Esophagus squamous epithelium (tissue), 5 donors: Measurements from ENCODE around the gene SIRPB1. TPM values are rescaled to one million over a fixed set of nuclear protein-coding genes. Genes with fewer than 3 reads are reported as not detected.

Experiments
- DNase-seq: peaks from one replicate; lab custom pipeline; 2025; lab: John Stamatoyannopoulos, UW
- H3K27ac ChIP-seq, 4 donors: fragments of 200-600 bp; sonication (generic); one replicate each; pipeline ENCODE4 v1.5.1; 2016 to 2019; ENCODE audit warnings: mild to moderate bottlenecking in 1 of 4
- H3K27me3 ChIP-seq, 4 donors: fragments of 200-600 bp; sonication (generic); 1 replicate in 3 of 4; 2 replicates in 1 of 4; pipeline versions ENCODE4 v1.5.1 to v1.6.0; 2017 to 2021; ENCODE audit warnings: antibody characterized with exemption in 1 of 4
- H3K36me3 ChIP-seq, 3 donors: fragments of 200-600 bp; sonication (generic); one replicate each; pipeline ENCODE4 v1.5.1; 2016 to 2019
- H3K4me1 ChIP-seq, 3 donors: fragments of 200-600 bp; sonication (generic); one replicate each; pipeline ENCODE4 v1.5.1; 2017 to 2019
- H3K4me3 ChIP-seq, 4 donors: fragments of 200-600 bp; sonication (generic); 1 replicate in 3 of 4; 2 replicates in 1 of 4; pipeline ENCODE4 v1.5.1; 2016 to 2019; ENCODE audit warnings: mild to moderate bottlenecking in 2 of 4, moderate library complexity in 1 of 4
- H3K9me3 ChIP-seq, 3 donors: fragments of 200-600 bp; sonication (generic); one replicate each; pipeline ENCODE4 v1.5.1; 2016 to 2019
- CTCF ChIP-seq, 6 experiments: fragments of 450-650 bp in 4 of 6; fragments of 200-600 bp in 2 of 6; sonication (generic) in 2 of 6; IDR thresholded peaks; one replicate each; pipeline ENCODE4 v1.5.1; 2016 to 2019; ENCODE audit warnings: antibody characterized with exemption in 6 of 6, mild to moderate bottlenecking in 4 of 6, moderate library complexity in 4 of 6
- POLR2A ChIP-seq, 4 donors: fragments of 450-650 bp; IDR thresholded peaks; one replicate each; pipeline ENCODE4 v1.6.1; 2017; ENCODE audit warnings: antibody characterized with exemption in 4 of 4, mild to moderate bottlenecking in 4 of 4, moderate library complexity in 3 of 4
- WGBS, 2 donors: methylation state at CpG; one replicate each; pipeline ENCODE4 v1.1.5; 2018; 5-methylcytosine and 5-hydroxymethylcytosine counted together
- intact Hi-C: fragments of 100-400 bp; cut with DNase I; formaldehyde crosslinking; loops from one replicate; pipeline ENCODE4 v1.15.0; 2022
- total RNA-seq, 4 donors: library from RNA; depleted of rRNA; stranded (reverse); fragments of >200 nt; gene quantifications; one replicate each; pipeline ENCODE4 v1.1.0, GENCODE V29; 2016
- donor health status: DM: yes; HTN: yes; CAD: no.

Gene SIRPB1
- total RNA-seq, 4 donors from 2014 or later, result 0.13 to 3.3 (median 1.0) TPM

- no peak overlapping the region for H3K27ac ChIP-seq
- no CpG with 5 or more reads among the region's 1 CpG for WGBS, 2 donors
Observed at GRCh38 chr20:1595333-1595732, 24.5 kb downstream of the SIRPB1 start.

GRCh38 chr20:1588533-1589460 is 31.0 kb downstream of the SIRPB1 start:
- no peaks in the 10 kb centered on the region for H3K9me3 ChIP-seq
- DNase-seq, result no peak
- H3K4me3 ChIP-seq, result no peak overlapping the region
- intact Hi-C loops, result no loop called here
- TF ChIP-seq CTCF (IDR thresholded peaks at IDR 0.05) (no peak), POLR2A (IDR thresholded peaks at IDR 0.05) (no peak)
- peak overlapping the region in 1 of 4 donors; percentile 55 for H3K27ac ChIP-seq
- WGBS, 2 donors, result 51% methylated on average over 5 of the region's 9 CpGs; no CpG with 5 or more reads in 1 of the 2 donors
- H3K4me1 ChIP-seq, result no peaks in the 10 kb centered on the region
- no peaks in the 10 kb centered on the region for H3K36me3 ChIP-seq
- H3K27me3 ChIP-seq, result no peaks in the 10 kb centered on the region

More at GRCh38 chr20:1595333-1595732, 24.5 kb downstream of the SIRPB1 start:
- H3K9me3 ChIP-seq, result no peaks in the 10 kb centered on the region
- H3K4me1 ChIP-seq, result no peaks in the 10 kb centered on the region
- no peaks in the 10 kb centered on the region for H3K27me3 ChIP-seq
- no peaks in the 10 kb centered on the region for H3K36me3 ChIP-seq
- no peak overlapping the region for H3K4me3 ChIP-seq
- intact Hi-C loops, result no loop called here
- TF ChIP-seq POLR2A (IDR thresholded peaks at IDR 0.05) (no peak), CTCF (IDR thresholded peaks at IDR 0.05) (no peak)
- no peak for DNase-seq

- Histone ChIP-seq H3K27ac (peak overlapping the region in 1 of 4 donors; percentile 55), H3K36me3 (no peaks in the 10 kb centered on the region), H3K4me1 (no peaks in the 10 kb centered on the region), H3K4me3 (no peak overlapping the region), H3K9me3 (no peaks in the 10 kb centered on the region), H3K27me3 (no peaks in the 10 kb centered on the region)
- intact Hi-C loops, result no loop called here
- TF ChIP-seq POLR2A (IDR thresholded peaks at IDR 0.05) (no peak), CTCF (IDR thresholded peaks at IDR 0.05) (no peak)
- 84% methylated on average over 2 of the region's 3 CpGs; no CpG with 5 or more reads in 1 of the 2 donors for WGBS, 2 donors
- DNase-seq, result no peak
Observed at GRCh38 chr20:1587781-1588532, 31.9 kb downstream of the SIRPB1 start.

GRCh38 chr20:1579488-1579887 is 40.3 kb downstream of the SIRPB1 start:
- intact Hi-C loops, result loop anchor here (2.0 kb wide), 1 partner anchor 35 kb away; no protein-coding TSS in a partner anchor
- no peak overlapping the region for H3K4me3 ChIP-seq

More at GRCh38 chr20:1579488-1579887, 40.3 kb downstream of the SIRPB1 start:
- H3K9me3 ChIP-seq, result no peaks in the 10 kb centered on the region
- 86 to 97% methylated on average over 6 of the region's 6 CpGs for WGBS, 2 donors
- TF ChIP-seq POLR2A (IDR thresholded peaks at IDR 0.05), result no peak
- no peak for TF ChIP-seq CTCF (IDR thresholded peaks at IDR 0.05)
- no peak for DNase-seq
- no peak overlapping the region for H3K27ac ChIP-seq
- H3K4me1 ChIP-seq, result no peaks in the 10 kb centered on the region
- no peaks in the 10 kb centered on the region for H3K36me3 ChIP-seq
- no peaks in the 10 kb centered on the region for H3K27me3 ChIP-seq
